ENCODE results near the gene ZPR1. TPM values are rescaled to one million over a fixed set of nuclear protein-coding genes. Genes with fewer than 3 reads are reported as not detected.
A peak's percentile ranks its signal among the peaks of the same experiment; 100 is the strongest.

Gene ZPR1
- total and polyA plus RNA-seq, 2 of the 4 experiments (the other 2 are of a cell fraction), result 40.8 to 52.0 TPM

DNA sequence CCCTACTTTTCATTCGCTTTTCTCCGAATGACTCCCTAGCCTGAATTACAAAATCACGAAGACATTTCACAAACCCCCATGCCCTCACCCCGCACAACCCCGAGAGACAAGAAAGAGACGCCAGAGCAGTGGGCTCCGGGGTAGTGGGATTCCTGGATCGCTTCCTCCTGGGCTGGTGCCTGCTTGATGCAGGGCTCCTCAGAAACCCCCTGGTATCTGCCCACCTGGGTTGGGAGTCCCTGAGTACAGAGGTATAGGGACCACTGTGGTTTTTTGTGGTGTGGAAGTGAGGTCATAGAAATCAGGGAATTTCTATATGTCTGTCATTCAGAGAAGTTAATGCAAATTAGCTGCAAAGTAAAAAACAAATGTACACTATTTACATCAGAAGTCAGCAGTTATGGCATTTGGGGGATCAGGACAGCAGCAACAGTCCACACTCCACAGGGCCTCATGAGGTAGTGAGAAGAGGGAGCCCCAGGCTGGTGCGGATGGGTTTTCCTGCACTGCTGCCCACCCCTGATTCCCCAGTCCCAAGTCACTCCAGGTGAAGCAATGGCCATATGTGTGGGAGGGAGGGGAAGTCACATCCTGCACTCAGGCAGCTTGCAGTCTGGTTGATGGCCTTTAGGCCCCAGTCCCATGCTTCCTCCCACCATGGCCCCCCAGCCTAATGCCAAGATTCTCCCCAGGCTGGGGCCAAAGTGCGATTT, 54.6 kb downstream of the ZPR1 start:
- peak overlapping the region; percentile 58 for H2AFZ ChIP-seq (replicated peaks; ENCODE audit: low read length, poor library complexity)
- no peak overlapping the region for H4K8ac ChIP-seq (ENCODE audit: low read depth in 2 of 2, low read length in 2 of 2)
- H3K23ac ChIP-seq (ENCODE audit: low read depth, low read length), result no peak overlapping the region
- H3K56ac ChIP-seq (ENCODE audit: extremely low read depth, insufficient read depth, low read length), result no peak overlapping the region
- H2BK120ac ChIP-seq (ENCODE audit: low read depth, low read length), result no peak overlapping the region
- dilution Hi-C loops (cut with HindIII; ENCODE audit: low sequenced_read_pairs, unreplicated experiment) (no loop called here), in situ Hi-C loops (cut with MboI; ENCODE audit: low sequenced_read_pairs) (no loop called here), intact Hi-C loops (cut with micrococcal nuclease) (no loop called here)
- no peak for TF ChIP-seq NFE2L2 (IDR thresholded peaks at IDR 0.05; ENCODE audit: low read depth, low read length)
- H3K4me1 ChIP-seq (ENCODE audit: control insufficient read depth, insufficient read depth, low read length), result no peaks in the 10 kb centered on the region; the same call in 1 of the 2 replicates
- CTCF ChIA-PET, result interaction anchor here (1.2 to 1.7 kb wide), 2 partner anchors 9 to 10 kb away, joined by 6 to 11 read pairs; no protein-coding TSS in a partner anchor
- no peaks in the 10 kb centered on the region for H3K9me1 ChIP-seq (ENCODE audit: insufficient read depth, low read length)
- H2AK5ac ChIP-seq (ENCODE audit: low read depth, low read length), result no peak overlapping the region
- H3K36me3 ChIP-seq (ENCODE audit: control insufficient read depth, insufficient read depth, low read length), result no peaks in the 10 kb centered on the region
- no peak overlapping the region for H3K18ac ChIP-seq (ENCODE audit: low read depth, low read length)
- H3K9ac ChIP-seq (ENCODE audit: low read depth, low read length), result no peak overlapping the region
- ATAC-seq (ENCODE audit: low read depth), result no peak
- no peak overlapping the region for H2BK15ac ChIP-seq (ENCODE audit: low read depth, low read length)
- no peaks in the 10 kb centered on the region for H3K9me3 ChIP-seq (ENCODE audit: control insufficient read depth, insufficient read depth, low read length)
- H3K4me3 ChIP-seq (ENCODE audit: insufficient read depth, low read depth, low read length), result no peak overlapping the region
- H4K91ac ChIP-seq (ENCODE audit: insufficient read depth, low read depth, low read length), result no peak overlapping the region
- H3K4ac ChIP-seq (ENCODE audit: low read depth, low read length), result no peak overlapping the region
- POLR2A ChIA-PET (ENCODE audit: unreplicated experiment), result no interaction called here
- no peak overlapping the region for H3K4me2 ChIP-seq (ENCODE audit: low read depth, low read length)
- H3K79me1 ChIP-seq (ENCODE audit: low read depth in 1 of 2, low read length in 2 of 2), result no peaks in the 10 kb centered on the region
- no peak for DNase-seq
- WGBS, 2 experiments (ENCODE audit: extremely low coverage in 2 of 2, insufficient read length in 1 of 2), result 18% methylated on average over 3 of the region's 10 CpGs; no CpG with 5 or more reads in 1 of the 2 experiments
- no peaks in the 10 kb centered on the region for H4K20me1 ChIP-seq (ENCODE audit: insufficient read depth, low read length)
- peaks cover 15% of the 10 kb centered on the region; the same call in 1 of the 2 replicates for H3K27me3 ChIP-seq (ENCODE audit: control insufficient read depth, insufficient read depth, low read length)
- H2AK9ac ChIP-seq (replicated peaks; ENCODE audit: low read depth, low read length, poor library complexity), result no peak overlapping the region
- no peak overlapping the region for H2BK5ac ChIP-seq (ENCODE audit: low read depth, low read length, poor library complexity, severe bottlenecking)
- no peak overlapping the region for H4K5ac ChIP-seq (ENCODE audit: low read depth, low read length)
- no peak overlapping the region for H3K27ac ChIP-seq (ENCODE audit: insufficient read depth, low read length)
- H2BK20ac ChIP-seq (ENCODE audit: low read depth, low read length), result no peak overlapping the region
- H3K14ac ChIP-seq (replicated peaks; ENCODE audit: low read depth, low read length), result no peak overlapping the region
- BruUV-seq (replicated peaks), result no TSS peak
